Non-pigmented ciliary epithelial cell (primary cell): ENCODE data around the gene NSDHL.
"Not testable (repeated sequence)": the region's sequence is repeated elsewhere in the genome, so short reads cannot be mapped to it uniquely, and the experiment has no call there.

Experiments used
- DNase-seq: peaks from one replicate; pipeline ENCODE4 v3.0.0-alpha.2; 2010; ENCODE audit warnings: low read depth

NSDHL gene

DNA sequence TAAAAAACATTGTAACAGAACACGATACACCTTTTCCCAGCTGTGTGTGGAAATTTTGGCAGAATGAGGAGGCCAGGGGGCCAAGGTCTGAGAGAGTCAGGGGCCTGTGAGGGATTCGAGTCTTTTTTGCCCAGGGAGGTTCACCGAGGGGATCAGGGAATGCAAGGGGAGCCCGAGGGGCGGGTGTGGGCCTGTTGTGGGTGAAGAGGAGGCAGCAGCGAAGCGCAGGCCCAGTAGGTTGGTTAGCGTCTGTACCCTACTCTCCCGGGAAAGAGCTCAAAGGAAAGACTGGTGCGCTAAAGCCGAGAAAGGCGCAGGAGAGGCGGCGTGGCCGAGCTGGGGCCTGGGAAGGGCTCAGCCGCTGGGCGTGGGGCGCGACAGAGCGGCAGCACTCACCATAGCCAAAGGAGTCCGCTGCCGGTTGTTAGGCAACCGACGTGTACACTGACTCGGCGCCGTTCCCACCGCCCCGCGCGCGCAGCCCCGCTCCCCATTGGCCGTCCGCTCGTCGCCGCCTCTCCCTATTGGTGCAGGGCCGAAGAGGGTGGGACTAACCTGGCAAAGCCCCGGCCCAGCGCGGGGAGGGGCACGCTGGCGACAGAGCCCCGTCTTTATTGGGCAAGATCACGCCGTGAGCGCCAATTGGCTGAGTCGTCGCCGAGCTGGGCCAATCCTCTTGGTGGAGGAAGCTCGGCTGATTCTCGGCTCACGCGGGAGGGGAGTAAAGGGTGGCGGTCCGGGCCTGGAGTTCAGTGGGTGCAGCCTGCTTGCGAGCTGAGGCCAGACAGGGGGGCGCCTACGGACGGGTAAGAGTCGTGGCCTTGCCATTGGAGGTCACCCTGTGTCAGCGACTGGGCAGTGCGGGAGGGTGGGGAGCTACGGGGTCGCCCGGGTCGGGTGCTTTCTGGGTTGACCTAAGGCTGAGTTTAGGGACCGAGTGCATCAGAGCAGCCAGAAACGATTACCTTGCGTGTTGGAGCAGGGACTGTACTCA is at the start of gene NSDHL, which contains the start of gene CETN2:
NSDHL (plus strand) TSS at position 752 of the 994 bp plus-strand sequence. CDS start 15,262 bp downstream, outside the sequence.
CETN2 (minus strand) TSS at position 446 of the 994 bp plus-strand sequence; CDS start at position 399, 47 bp downstream.
- peak; percentile 68 for DNase-seq

DNA sequence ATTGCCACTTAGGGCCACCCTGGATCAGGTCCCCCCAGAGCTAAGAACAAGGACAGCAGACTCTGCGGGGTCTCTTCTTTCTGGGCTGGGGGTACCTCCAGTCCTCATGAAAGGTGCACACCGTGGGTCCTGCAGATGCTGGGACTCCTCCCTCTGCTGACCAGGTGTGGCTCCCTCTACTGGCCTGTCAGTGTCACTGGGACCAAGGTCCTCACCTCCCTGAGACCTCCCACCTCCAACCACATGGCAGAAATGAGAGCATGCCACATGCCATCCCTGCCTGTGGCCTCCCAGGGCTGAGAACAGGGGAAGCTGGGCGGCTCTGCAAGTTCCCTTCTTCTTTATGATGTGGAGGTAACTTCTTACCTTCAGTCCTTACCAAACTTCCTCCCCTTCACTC is 43.8 kb upstream of the NSDHL start:
- not testable (repeated sequence) for DNase-seq

GRCh38 chrX:152798945-152799344 is 31.9 kb upstream of the NSDHL start:
- DNase-seq = no peak

DNA sequence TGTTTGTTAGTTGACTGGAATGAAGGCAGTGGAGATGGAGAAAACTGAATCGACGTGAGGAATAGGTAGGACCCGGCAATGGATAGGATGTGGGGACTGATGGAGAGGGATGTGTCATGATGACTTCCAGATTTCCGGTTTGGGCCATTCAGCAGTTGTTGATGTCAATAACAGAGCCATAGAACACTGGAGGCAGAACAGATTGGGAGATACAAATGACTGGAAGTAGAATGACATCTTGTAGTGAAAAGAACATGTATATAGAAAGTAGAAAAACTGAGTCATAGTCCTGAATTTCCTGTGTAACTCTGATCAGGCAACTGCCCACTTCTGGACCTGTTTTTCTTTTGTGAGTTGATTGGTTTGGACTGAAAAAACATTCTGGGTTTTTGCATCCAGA is 24.8 kb upstream of the NSDHL start:
- DNase-seq = no peak

GRCh38 chrX:152810403-152810802 is 20.5 kb upstream of the NSDHL start:
- no peak for DNase-seq

DNA sequence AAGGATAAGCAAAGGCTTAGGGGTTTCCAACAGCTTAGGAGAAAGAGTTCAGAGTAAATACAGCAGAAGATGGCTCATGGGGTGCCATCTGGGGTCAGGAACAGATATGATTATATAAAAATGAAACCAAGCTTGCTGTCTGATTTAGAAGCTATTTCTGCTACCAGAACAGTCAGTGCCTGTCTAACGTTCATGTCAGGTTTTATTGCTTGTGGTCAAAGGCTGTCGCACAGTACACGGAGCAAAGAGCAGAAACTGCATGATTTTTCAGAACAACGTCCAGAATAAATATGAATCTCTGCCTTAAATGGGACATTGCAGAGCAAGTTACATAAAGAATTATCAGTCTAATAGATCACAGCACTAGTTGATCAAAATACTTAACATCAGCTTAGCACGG is 17.7 kb upstream of the NSDHL start:
- DNase-seq = no peak

GRCh38 chrX:152814048-152814447 is 16.8 kb upstream of the NSDHL start:
- no peak for DNase-seq

GRCh38 chrX:152817078-152817764 is 13.6 kb upstream of the NSDHL start:
- DNase-seq = no peak

DNA sequence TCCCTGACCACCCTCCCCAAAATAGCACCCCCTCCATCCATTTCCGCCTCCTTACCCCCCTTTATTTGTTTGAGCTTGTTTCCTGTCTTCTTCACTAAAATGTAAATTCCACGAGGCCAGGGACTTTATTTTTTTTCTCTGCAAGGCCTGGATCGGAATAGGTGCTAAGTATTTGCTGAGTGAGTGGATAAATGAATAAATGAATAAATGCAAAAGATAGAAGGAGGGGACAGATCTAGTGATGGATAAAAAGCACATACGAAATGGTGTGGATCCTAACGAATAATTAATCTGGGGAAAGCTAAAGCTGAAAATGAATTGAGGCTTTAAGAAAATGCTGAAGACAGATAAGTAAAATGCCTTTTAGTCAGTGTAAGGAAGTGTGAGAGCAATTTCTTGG is 12.5 kb upstream of the NSDHL start:
- DNase-seq = no peak

GRCh38 chrX:152819266-152819665 is 11.6 kb upstream of the NSDHL start:
- DNase-seq = no peak

DNA sequence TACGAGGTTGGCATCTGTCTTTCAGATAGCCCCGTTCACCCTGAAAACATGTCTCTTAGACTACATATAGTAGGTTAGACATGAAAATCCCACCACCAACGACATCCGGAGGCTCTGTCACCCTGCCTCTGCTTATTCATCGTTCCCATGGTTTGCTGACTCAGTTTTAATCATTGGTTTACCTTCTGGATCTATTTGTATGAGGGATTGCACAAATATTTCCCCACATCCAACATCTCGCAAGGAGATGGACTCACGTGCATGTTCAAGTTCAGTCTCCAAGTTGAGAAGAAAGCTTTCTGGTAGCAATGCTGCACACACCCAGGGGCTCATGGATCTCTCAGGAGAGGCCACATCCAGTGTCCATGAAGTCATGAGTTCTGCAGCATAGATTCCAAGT is 11.1 kb upstream of the NSDHL start:
- no peak for DNase-seq

DNA sequence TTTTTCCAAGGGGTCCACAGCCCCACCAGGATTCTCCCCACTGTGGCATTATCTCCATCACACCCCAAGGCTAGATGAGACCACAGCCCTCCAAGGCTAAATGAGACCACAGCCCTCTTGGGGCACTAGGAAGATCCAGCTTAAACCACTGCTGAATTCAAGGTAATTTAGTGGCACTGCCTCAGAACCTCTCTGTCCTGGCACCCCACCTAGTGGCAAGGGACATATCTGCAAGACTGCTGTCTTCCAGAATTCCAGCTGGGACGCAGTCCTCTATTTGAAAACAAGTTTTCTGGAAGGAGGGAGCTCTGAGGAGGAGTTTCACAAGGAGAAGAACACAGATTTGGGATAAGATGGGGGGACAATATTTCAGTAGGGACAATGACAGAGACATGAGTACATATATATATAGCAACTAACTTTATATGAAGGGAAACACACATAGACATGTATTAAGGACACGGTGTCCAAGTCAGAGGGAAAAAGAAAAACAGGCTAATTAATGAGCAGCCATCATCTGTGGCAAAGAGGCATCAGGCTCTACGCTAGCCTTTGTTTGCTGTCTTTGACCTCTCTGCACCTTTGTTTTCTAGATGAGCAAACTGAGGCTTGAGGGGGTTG is 9.6 kb upstream of the NSDHL start:
- DNase-seq = no peak

DNA sequence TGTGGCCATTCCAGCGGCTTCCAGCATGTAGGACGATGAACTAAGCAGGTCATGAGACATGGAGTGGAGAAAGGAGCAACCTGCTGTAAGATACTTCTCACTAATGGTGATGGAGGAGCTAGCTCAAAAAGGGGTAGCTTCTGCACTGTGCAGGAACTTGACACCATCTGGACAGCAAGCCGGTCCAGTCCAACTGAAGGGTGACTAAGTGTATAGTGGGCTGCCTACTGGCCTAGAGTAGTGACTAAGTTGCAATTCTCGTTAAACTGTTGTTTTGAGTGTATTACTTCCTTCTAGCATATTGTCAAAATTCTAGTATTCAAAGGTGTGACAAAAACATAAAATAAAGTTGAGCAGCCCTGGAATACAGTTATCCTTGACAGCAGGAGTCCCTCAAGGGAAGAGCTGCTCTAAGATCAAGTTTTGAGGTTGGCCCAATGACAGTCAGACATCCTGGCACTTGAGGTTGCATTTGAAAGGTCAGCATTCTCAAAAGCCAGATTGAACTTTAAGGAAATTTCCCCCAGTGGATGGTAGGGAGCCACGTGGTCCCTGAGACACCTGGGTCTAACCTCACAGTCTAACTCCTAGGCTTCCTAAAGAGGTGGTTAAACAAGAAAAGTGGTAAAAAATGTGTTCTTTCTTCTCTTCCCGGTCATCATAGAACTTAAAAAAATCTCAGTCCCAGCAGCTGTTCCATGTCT is 8.3 kb upstream of the NSDHL start:
- DNase-seq = no peak

GRCh38 chrX:152823657-152824056 is 7.2 kb upstream of the NSDHL start:
- DNase-seq = no peak

GRCh38 chrX:152824841-152825374 is 6.0 kb upstream of the NSDHL start:
- no peak for DNase-seq

DNA sequence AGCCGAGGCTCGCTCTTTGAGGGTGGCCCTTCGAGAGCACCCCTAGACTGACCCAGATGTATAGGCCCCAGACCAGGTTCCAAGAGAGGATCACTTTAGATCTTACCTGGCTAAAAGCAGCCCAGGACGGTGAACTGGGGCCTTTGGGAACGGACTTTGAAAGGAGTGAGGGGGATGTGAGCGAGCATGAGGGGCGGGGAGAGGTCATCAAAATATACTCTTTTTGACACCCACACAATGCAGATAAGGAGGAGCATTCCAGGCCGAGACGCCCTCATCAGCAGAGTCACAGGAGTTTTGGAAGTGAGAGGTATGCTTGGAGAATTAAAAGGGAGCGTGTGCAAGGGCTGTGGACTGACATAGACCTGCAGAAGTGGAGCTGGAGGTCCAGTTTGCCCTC is 528 bp downstream of the NSDHL start:
- no peak for DNase-seq

DNA sequence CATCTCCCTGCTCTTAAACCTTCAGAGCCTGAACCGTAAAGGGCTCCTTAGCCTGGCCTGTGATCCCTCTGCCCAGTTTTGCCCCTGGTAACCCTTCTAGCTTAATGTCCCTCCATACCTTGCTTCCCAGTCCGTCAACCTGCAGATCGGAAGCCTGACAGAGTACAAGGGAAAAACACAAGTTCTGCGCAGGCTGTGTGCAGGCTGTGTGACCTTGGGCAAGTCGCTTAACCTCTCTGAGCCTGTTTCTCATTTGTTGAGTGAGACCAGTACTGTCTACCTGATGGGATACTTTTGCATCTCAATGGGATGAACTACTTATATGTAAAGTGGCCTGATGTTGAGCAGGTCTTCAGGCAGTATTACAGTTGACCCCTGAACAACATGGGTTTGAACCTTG is 1.7 kb downstream of the NSDHL start:
- no peak for DNase-seq

GRCh38 chrX:152833378-152833777 is 2.5 kb downstream of the NSDHL start:
- DNase-seq = no peak

- not testable (repeated sequence) for DNase-seq
Measured at GRCh38 chrX:152835470-152835869, 4.6 kb downstream of the NSDHL start.

- no peak for DNase-seq
Measured at GRCh38 chrX:152842772-152843338, 12.0 kb downstream of the NSDHL start.

DNA sequence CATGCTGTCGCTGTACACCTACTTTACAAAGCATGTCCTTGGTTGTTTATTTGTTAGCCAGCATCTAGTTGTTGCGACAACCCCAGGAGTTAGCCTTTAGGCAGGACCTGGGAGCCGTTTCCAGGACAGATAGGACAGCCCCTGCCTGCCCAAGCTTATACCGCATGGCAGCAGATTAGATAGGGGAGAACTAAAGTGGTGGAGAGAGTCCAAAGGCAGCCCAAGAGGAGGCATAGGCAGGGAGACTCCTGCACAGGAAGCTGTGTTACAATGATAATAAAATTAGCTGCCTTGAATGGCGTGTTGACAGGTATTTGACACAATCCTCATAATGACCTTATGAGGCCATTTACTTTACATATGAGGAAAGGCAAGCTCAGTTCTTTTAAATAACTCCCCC is 13.0 kb downstream of the NSDHL start:
- no peak for DNase-seq
